Measurements from ENCODE around the gene PLXDC1.

DNA sequence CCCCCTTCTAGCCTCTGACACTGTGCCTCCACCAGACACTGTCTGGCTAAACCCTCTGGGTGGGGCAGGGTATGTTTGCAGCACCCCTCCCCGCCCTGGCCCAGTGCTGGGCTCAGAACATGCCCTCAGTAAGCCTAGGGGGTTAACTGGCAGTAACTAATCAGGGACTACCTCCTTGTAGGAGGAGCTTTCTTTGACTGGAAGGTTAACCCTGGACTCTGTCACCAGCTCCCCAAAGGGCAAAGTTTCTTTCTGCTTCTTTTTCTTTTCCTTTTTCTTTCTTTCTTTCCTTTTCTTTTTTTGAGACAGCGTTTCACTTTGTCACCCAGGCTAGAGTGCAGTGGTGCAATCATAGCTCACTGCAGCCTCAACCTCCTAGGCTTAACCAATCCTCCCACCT, 76.8 kb downstream of the PLXDC1 start:
- no peak for TF ChIP-seq CTCF (IDR thresholded peaks at IDR 0.05)
- TF ChIP-seq POLR2A (IDR thresholded peaks at IDR 0.05) = no peak

Measured in right lobe of liver (tissue), 4 donors.